ENCODE data around the gene GMEB2.
A peak's percentile ranks its signal among the peaks of the same experiment; 100 is the strongest.

Gene GMEB2

GRCh38 chr20:63611646-63612045 lies 15.3 kb downstream of the GMEB2 start:
- DNase-seq = no peak

DNA sequence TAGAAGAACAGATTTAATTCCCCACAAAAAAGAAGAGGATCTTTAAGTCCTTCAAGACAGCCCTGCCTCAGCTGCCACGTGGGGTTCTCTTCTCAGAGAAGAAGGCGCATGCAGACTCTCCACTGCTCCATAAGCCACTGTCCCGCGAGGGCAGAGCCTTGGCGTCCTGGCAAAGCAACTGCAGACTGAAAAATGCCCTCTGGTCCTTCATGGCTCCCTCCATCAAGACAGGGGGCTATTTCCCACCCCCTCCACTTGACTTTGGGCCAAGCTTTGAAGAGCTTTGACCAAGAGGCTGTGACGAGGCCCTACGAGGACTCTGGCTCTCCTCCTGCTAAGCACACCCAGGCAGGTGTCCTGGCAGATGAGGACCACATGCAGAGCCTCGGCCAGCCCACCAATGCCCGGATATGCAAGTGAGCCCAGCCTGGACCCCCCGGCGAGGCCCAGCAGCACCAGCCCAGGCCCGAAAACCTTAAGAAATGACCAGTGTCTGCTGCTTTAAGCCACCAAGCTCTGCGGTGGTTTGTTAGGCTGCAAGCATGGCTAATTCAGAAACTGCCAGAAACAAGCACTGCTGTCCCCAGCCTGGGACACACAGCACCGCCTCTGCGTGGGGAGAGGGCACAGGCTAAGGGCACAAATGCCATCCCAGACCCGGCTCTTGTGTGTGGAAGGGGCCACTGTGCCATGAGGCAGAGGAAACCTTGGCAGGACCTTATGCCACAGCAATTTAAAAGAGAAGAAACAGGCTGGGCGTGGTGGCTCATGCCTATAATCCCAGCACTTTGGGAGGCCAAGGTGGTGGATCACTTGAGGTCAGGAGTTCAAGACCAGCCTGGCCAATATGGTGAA lies 16.1 kb downstream of the GMEB2 start:
- no peak for DNase-seq

- no peak for DNase-seq
These were observed 20.2 kb downstream of the GMEB2 start for GRCh38 chr20:63606686-63607085.

DNA sequence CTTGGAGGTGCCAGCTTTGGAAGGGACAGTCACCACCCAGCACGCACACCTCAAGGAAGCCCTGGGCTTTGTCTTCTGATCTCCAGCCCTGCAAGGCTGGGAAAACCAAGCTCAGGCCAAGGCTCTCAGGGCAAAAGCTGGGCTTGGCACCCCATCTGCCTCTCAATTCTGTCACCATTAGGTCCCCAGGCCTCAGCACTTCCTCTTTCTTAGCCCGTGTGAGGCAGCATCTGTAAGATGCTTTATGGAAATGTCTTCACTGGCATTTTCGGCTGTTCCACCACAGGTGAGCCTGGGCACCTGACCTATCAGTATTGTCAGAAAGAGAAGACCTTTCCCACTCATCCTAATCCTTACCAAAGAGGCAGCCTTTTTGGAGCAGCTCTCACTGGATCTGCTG lies 24.6 kb downstream of the GMEB2 start:
- no peak for DNase-seq

- DNase-seq = peak; percentile 38
These were observed 25.2 kb downstream of the GMEB2 start for GRCh38 chr20:63601679-63602078.

- DNase-seq = no peak
These were observed 27.4 kb downstream of the GMEB2 start for GRCh38 chr20:63599396-63600050.

- DNase-seq = no peak
These were observed 28.2 kb downstream of the GMEB2 start for GRCh38 chr20:63598479-63599395.

DNA sequence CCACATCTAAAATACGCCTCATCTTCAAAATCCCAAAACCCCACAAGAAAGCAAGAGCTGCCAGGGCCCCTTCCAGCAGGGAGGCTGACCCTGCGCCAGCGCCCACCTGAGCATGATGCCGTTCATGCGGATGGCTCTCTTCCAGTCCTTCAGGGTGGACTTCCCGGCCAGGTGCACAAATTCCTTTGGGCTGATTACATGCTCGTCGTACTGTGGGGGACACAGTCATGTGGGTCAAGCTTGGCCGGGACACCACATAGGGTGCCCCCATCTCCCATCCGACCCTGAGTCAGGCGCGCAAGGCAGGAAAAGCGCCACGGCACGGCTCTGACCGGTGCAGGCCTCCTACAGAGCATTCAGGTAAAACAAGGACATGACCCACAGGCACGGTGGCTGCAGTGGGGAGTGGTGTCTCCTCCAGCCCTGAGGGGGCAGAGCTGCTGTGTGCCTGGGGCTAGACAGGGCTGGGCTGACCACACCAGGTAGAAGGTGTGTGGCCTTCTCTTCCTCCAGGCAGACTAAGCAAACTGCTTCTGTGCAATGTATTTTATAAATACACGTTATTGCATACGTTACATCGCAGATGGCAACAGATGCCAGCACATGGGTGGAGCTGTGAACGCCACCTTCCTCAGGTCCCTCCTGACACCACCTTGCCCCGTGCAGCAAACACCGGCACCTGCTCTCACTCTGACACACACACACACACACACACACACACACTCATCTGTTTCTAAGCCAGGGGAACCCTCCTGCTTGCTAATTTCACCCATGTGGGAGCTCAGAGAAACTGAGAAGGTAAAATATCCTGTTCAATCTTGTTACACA lies 29.0 kb downstream of the GMEB2 start:
- DNase-seq = no peak

- DNase-seq = no peak
These were observed 30.5 kb downstream of the GMEB2 start for GRCh38 chr20:63596423-63596822.

GRCh38 chr20:63595416-63596127 lies 31.3 kb downstream of the GMEB2 start:
- no peak for DNase-seq

DNA sequence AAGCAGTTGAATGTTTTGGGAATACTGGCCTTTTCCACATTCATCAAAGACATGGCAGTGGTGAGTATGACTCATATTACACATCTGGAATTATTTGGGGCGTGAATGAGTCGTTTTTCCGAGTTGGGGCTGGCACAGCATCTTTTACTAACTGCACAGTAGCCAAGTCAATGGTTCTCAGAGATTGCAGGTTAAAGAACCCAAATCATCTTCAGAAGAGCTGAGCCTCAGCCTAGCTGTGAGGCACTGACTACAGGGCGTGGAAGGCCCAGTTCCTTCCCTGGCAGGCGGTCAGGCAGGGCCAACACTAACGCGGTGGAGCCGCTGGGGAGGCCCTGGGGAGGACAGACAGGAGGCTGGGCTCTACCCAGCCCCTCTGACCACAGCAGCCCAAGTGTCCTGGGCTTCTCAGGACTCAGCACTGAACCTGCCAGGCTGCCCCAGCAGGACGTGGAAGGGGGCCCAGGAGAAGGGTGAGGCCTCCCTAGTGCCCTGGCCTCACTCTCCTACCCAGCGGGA lies 32.8 kb downstream of the GMEB2 start:
- DNase-seq = no peak

DNA sequence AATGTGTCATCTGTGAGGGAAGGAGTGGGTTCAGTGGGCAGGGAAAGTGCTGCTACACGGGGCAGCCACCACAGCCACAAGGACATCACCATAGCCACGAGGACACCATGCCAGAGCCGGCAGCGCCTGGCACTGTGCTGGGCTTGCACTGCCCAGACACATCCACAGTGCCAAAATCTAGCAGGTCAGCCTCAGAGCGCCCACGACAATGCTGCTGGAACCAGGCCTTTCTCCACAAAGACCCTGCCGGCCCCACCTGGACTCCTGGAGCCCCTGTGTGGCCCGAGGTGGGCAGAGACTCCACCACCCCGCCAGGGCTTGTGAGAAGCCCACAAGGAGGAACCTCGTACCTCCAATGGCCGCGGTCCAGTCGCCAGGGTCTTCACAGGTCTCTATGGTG lies 34.2 kb downstream of the GMEB2 start:
- no peak for DNase-seq

DNA sequence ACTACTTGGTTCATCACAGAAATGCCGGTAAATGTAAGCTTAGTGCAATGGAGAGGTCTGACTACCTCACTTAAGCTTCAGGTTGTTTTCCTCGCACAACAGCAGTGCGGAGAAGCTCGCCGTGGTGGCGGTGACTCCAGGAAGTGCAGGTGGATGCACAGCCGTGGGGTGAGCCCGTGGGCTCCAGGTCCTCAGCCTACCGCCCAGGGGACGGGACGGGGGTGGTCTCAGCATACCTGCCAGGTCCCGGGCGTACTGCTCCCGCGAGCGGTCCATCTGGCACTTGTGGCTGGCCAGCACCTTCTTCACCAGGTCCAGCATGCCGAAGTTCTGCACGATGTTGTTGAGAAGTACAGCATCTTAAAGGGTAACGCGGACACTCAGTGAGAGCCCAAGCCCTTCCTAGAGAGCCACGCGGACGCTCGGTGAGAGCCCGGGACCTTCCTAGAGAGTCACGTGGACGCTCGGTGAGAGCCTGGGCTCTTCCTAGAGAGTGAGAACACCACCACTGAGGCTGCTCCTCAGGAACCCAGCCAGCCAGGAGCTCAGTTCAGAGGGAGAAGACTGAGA lies 35.0 kb downstream of the GMEB2 start:
- DNase-seq = no peak

GRCh38 chr20:63591147-63591533 lies 35.8 kb downstream of the GMEB2 start:
- no peak for DNase-seq

DNA sequence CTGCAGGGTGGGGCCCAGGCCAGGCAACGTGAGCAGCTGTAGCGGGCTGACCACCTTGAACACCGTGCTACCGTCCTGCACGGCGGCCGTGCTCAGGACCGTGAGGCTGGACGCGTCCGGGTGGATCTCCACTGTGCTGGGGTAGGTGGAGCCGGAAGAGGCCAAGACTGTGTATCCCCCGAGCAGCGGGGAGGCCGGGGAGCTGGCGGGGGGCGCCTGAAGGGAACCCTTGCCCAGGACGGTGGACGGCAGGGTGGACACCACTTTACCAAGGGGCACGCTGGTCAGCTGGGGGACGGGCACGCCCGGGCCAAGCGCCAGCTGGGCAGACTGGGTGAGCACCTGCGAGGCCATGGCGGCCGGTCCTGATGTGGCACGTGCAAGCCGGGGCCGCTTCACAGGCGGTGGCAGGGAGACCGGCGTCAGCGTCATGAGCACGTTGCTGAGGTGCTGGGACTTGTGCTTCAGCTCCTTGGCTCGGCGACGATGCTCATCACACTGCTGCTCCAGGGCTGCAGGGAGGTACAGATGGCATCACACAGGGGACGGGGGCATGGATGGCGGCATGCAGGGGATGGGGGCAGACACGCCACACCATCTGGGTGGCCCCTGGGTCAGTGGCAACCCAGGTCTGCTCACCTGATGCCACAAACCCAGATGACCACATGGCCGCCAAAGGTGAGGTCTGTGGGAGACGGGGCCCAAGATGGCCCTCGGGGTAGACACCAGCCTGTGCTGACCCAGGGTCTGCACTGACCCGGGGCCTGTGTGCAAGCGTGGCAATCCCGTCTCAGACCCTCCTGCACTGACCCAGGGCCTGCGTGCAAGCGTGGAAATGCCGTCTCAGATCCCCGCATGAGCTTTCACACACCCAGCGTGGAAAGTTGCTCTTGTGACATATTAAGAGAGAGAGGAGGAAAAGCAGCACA lies 36.4 kb downstream of the GMEB2 start:
- no peak for DNase-seq

- no peak for DNase-seq
These were observed 37.4 kb downstream of the GMEB2 start for GRCh38 chr20:63589261-63590217.

DNA sequence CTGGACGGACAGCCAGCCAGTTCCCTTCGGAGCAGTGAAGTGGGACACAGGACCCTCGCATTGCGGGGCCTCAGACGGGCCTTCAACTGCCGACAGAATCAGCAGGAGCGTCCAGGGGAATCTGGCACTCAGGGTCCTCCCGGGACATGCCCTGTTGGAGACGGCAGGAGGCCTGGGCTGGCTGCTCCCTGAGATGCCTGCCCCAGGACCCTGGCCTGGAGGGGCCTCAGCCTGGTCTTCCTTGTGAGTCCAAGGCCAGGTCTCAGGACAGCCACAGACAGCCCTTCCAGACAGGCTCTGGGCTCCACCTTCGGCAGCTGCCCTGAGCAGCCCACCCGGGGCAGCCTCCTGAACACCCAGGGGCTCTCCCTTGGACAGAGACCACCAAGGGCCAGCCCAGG lies 38.3 kb downstream of the GMEB2 start:
- no peak for DNase-seq

GRCh38 chr20:63587776-63588591 lies 38.9 kb downstream of the GMEB2 start:
- no peak for DNase-seq
